ENCODE measurements around the gene KRTAP13-2. TPM values are rescaled to one million over a fixed set of nuclear protein-coding genes. Genes with fewer than 3 reads are reported as not detected.

KRTAP13-2 gene
- total and polyA plus RNA-seq, 9 of the 15 experiments (the other 6 are each of a cell fraction or from before 2014, with no cell fraction given), result not detected

GRCh38 chr21:30355906-30356305, 16.2 kb downstream of the KRTAP13-2 start (continued):
- TF ChIP-seq, protein P1, sequence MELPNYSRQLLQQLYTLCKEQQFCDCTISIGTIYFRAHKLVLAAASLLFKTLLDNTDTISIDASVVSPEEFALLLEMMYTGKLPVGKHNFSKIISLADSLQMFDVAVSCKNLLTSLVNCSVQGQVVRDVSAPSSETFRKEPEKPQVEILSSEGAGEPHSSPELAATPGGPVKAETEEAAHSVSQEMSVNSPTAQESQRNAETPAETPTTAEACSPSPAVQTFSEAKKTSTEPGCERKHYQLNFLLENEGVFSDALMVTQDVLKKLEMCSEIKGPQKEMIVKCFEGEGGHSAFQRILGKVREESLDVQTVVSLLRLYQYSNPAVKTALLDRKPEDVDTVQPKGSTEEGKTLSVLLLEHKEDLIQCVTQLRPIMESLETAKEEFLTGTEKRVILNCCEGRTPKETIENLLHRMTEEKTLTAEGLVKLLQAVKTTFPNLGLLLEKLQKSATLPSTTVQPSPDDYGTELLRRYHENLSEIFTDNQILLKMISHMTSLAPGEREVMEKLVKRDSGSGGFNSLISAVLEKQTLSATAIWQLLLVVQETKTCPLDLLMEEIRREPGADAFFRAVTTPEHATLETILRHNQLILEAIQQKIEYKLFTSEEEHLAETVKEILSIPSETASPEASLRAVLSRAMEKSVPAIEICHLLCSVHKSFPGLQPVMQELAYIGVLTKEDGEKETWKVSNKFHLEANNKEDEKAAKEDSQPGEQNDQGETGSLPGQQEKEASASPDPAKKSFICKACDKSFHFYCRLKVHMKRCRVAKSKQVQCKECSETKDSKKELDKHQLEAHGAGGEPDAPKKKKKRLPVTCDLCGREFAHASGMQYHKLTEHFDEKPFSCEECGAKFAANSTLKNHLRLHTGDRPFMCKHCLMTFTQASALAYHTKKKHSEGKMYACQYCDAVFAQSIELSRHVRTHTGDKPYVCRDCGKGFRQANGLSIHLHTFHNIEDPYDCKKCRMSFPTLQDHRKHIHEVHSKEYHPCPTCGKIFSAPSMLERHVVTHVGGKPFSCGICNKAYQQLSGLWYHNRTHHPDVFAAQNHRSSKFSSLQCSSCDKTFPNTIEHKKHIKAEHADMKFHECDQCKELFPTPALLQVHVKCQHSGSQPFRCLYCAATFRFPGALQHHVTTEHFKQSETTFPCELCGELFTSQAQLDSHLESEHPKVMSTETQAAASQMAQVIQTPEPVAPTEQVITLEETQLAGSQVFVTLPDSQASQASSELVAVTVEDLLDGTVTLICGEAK (IDR thresholded peaks at IDR 0.05), result no peak
- TF ChIP-seq, protein P1 (CRISPR knock-in tag; IDR thresholded peaks at IDR 0.05), result no peak
- no peak for TF ChIP-seq HDAC1 (IDR thresholded peaks at IDR 0.05)
- no peak for TF ChIP-seq ZSCAN29 (IDR thresholded peaks at IDR 0.05)
- TF ChIP-seq, protein P2, sequence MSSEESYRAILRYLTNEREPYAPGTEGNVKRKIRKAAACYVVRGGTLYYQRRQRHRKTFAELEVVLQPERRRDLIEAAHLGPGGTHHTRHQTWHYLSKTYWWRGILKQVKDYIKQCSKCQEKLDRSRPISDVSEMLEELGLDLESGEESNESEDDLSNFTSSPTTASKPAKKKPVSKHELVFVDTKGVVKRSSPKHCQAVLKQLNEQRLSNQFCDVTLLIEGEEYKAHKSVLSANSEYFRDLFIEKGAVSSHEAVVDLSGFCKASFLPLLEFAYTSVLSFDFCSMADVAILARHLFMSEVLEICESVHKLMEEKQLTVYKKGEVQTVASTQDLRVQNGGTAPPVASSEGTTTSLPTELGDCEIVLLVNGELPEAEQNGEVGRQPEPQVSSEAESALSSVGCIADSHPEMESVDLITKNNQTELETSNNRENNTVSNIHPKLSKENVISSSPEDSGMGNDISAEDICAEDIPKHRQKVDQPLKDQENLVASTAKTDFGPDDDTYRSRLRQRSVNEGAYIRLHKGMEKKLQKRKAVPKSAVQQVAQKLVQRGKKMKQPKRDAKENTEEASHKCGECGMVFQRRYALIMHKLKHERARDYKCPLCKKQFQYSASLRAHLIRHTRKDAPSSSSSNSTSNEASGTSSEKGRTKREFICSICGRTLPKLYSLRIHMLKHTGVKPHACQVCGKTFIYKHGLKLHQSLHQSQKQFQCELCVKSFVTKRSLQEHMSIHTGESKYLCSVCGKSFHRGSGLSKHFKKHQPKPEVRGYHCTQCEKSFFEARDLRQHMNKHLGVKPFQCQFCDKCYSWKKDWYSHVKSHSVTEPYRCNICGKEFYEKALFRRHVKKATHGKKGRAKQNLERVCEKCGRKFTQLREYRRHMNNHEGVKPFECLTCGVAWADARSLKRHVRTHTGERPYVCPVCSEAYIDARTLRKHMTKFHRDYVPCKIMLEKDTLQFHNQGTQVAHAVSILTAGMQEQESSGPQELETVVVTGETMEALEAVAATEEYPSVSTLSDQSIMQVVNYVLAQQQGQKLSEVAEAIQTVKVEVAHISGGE (CRISPR knock-in tag; IDR thresholded peaks at IDR 0.05), result no peak
- TF ChIP-seq, protein P3, sequence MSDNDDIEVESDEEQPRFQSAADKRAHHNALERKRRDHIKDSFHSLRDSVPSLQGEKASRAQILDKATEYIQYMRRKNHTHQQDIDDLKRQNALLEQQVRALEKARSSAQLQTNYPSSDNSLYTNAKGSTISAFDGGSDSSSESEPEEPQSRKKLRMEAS (CRISPR knock-in tag; IDR thresholded peaks at IDR 0.05), result no peak

Measured in K562 (cell line).